HL-60/S4 (cell line): ENCODE measurements around the gene SLBP.
"Not testable (repeated sequence)": the region's sequence is repeated elsewhere in the genome, so short reads cannot be mapped to it uniquely, and the experiment has no call there.

Source experiments
- in situ Hi-C: fragments of 300-500 bp; cut with MboI; formaldehyde crosslinking; loops from 2 replicates; pipeline ENCODE4 v1.14.3; 2022; ENCODE audit warnings: low sequenced_read_pairs

The SLBP gene

GRCh38 chr4:1683261-1683735, 28.8 kb downstream of the SLBP start:
- in situ Hi-C loops = no loop called here

- in situ Hi-C loops = no loop called here
Measured at GRCh38 chr4:1682860-1683259, 29.3 kb downstream of the SLBP start.

GRCh38 chr4:1678244-1678643, 33.9 kb downstream of the SLBP start:
- in situ Hi-C loops = no loop called here

- in situ Hi-C loops = no loop called here
Measured at GRCh38 chr4:1676605-1677525, 35.3 kb downstream of the SLBP start.

DNA sequence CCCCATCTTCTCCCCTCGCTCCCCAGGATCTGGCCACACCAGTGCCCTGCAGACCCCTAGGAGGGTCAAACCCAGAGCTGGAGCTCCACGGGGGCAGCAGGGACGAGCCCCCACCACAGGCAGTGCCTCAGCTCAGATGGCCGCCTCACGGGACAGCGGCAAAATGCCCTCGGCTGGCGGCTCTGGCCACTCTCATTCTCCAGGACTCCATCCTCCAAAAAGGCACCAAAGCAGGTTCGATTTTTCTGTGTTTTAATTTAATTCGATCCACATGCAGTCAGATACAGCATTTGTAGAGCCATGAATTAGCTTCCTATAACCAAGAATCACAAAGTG, 36.3 kb downstream of the SLBP start:
- in situ Hi-C loops = no loop called here

DNA sequence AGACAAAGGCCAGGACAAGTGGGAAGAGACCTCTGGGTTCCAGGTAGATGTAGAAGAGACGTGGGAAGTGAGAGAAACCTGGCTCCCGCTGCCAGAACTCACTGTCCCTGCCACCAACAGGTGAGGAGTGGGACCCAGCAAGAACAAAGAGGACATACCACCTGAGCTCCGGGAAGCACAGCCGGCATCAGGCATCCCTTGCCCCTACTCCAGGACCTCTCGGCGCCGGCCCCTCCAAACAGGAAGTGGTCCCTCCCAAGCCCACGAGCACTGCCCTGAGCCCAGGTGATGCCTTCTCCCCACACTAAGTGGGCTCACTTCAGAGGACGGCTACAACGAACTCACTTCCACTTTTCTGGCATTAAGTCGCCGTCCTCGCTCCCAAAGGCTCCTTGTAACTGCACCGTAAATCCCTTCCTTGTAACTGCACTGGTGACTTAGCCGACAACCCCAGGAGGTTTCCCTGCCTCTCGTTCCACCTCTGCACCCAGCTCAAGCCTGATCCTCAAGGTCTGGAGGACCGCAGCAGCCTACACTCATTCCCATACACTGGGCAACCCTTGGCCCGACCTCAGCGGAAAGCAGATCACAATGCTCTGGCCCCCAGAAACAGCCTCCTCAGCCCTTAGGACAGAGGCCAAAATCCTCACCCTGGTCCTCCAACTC, 36.9 kb downstream of the SLBP start:
- in situ Hi-C loops = no loop called here

DNA sequence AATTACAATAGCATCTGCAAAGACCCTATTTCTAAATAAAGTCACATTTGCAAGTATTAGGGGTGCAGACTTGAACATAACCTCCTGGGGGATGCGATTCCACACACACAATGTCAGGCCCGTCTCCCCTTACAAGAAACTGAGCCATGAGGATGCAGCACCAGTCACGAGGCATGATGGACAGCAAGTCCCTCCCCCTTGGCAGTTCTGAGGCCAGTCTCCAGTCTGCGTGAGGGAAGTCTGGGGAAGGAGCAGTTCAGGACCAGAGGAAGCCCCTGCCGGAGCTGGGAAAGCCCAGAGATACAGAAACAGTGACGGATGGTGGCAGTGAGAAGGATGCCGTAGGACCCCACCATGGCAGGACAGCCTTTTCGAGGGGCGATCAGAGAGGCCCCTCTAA, 37.4 kb downstream of the SLBP start:
- in situ Hi-C loops = no loop called here

DNA sequence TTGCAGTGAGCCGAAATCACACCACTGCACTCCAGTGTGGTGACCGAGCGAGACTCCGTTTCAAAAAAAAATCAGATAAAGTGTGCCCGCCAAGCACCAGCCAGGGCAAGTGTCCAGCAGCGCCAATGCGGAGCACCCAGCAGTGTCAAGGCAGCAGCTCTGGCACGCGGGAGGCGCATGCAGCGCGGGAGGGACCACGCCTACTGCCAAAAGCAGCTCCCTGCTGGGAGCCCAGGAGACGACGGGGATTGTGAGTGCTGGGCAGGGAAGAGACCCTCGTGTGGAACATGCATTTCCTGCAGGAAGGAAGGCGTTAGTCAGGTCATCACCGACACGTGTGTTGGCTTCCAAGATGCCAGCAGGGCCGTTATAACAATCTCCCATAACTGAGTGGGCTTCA, 38.4 kb downstream of the SLBP start:
- in situ Hi-C loops = no loop called here

- in situ Hi-C loops = not testable (repeated sequence)
Measured at GRCh38 chr4:1671011-1671410, 41.1 kb downstream of the SLBP start.

DNA sequence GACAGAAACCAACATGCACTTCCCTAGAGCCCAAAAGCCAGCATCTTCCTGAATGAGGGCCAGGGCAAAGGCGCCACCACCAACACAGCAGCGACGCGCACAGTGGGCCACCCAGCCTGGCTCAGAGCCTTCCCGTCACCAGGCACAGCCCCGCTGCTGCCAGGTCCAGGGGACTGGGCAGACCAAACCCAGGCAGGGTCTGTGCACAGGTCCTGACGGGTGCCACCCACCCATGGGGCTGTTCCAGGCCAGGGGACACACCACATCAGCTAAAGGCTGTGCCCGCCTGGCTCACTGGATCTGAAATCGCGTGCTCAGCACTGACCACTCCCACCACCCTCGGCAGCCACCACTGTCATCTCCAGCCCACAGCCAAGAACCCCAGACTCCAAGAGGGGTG, 41.8 kb downstream of the SLBP start:
- in situ Hi-C loops = no loop called here

DNA sequence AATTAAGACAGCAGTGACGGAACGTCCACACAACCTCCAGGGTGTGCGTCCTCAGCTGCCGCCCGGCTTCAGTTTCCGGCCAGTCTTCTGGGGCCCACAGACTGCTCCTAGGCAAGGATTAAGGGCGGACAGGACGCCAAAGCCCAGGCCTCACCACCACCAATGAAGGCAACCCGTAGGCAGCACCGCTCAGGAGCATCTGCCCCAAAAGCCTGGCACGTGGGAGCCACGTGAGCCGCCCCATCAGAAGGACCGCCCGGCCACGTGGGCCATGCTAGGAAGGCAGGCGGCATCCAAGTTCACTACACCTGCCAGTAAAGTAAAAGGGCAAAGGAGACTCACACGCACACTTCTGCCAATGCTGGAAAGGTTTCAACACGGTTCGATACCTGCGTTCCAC, 42.3 kb downstream of the SLBP start:
- in situ Hi-C loops = no loop called here

DNA sequence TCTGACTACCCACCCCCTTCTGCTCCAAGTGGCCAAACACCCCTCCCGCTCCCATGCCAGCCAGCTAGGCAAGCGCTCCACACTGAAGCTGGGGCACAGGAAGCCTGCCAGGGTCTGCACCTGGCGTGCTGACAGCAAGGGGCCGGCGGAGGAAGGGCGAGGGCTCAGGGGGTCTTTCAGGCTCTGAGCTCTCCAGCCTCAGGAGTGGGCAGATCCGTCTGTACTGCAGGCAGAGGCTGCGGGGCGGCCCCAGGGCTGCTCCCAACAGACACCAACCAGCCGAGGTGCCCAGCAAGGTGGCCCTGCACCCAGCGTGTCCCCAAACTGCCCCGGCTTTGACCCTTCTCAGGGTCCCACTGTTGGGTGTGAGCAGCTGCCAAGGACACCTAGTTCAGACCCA, 42.8 kb downstream of the SLBP start:
- in situ Hi-C loops = no loop called here

DNA sequence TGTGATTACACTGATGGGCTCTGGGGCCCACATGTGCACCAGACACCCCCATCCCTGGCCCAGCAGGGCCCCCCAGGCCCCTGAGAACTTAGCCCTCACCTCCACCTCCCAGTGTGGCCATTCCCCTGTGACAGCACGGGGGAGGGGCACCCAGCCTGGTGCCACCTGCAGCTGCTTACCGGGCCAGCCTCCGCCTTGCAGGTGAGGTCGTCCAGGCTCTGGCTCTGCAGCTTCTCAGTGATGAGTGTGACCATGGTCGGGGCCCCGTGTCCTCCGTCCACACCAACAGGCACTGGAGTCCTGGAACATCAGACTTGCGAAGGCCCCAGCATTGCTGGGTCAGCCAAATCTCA, 43.7 kb downstream of the SLBP start:
- in situ Hi-C loops = no loop called here

DNA sequence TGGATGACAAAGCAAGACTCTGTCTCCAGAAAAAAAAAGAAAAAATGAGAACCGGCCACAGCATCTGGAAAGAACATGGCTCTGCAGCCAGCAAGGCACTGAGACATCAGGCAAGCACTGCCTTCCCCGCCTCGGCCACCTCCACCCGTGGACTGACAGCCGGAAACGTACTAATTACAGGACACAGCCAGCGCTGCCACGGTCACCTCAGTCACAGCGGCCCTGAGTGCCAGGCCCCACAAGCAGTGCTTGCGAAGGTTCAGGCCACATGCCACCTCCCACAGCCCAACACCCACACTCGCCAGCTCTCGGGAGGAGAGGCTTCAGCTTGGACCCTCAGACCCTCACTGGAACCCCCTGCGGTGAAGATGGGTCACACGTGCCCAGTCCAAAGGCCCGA, 44.8 kb downstream of the SLBP start:
- in situ Hi-C loops = no loop called here

- in situ Hi-C loops = no loop called here
Measured at GRCh38 chr4:1666391-1666790, 45.7 kb downstream of the SLBP start.

- in situ Hi-C loops = no loop called here
Measured at GRCh38 chr4:1664141-1664540, 48.0 kb downstream of the SLBP start.

- in situ Hi-C loops = no loop called here
Measured at GRCh38 chr4:1663549-1663948, 48.6 kb downstream of the SLBP start.

GRCh38 chr4:1661695-1662094, 50.4 kb downstream of the SLBP start:
- in situ Hi-C loops = no loop called here

DNA sequence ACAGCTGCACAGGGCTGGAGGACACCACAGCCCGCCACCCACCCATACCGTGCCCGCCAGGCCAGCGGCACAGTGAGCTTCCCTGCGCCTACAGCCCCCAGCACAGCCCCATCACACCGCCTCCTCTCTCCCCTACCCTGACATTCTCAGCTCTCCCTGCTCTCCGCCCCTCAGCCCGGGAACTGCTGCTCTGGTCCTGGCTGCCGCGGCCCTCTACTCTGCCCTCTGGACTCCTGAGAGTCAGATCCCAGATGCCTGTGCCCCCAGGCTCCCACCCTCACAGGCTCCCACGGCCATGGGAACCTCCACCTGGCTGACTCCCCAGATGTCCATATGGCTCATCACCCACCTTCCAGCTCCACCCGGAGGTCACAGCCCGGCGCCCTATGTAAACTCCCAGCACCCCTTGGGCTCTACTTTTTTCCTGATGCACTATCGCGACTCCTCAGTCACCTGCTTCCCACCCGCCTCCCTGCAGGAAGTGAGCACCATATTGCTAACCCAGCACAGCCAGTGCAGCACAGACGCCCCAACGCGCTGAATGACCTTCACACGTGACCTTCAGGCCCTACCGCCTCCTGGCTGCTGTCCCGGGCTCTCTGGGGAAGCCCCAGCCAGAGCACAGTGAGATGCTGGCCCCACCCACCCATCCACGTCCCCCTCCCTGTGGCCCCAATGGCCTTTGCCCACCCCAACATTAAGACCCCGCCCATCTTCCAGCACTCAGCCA, 51.0 kb downstream of the SLBP start:
- in situ Hi-C loops = no loop called here

DNA sequence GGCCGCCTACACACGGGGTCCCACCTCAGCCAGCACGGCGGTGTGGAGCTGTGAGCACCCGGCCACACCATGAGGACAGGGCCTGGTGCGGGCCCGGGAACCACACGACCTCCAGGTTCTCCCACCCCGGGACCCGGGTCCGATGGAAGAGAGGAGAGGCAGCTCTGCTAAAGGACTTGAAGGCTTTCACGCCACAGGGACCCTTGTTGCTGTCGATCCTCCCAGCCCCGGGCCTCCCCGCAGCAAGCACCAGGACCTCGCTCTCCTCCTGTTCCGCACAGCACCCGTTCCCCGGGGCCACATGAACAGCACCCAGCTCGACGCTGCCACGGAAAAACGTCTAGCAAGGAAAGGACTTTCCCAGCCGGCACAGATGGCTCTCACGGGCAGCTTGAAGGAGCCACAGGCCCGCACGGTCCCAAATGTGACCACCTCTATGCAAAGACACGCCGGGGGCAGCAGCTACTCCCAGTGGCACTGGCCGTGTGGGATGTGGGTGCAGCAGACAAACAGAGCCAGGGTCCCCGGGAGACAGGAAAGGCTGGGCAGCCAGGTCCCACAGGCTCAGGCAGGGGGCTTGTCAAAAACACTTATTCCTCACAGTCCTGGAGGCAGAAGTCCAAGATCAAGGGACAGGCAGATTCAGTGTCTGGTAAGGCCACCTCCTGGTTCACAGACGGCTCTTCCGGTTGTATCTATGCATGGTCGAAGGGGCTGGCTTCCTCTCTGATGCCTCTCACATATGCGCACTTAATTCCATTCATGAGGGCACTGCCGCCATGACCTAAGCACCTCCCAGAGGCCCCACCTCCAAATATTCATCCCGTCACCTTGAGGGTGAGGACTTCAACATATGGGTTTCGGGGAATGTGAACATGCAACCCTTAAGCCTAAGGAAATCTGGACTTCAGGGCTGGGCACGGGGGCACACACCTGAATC, 52.7 kb downstream of the SLBP start:
- in situ Hi-C loops = no loop called here

GRCh38 chr4:1658581-1658980, 53.5 kb downstream of the SLBP start:
- in situ Hi-C loops = no loop called here
